HepG2 (cell line): ENCODE results near the gene NREP. TPM values are rescaled to one million over a fixed set of nuclear protein-coding genes. Genes with fewer than 3 reads are reported as not detected.

Source experiments
- ATAC-seq: fragments of 200-7000 bp; cut with Tn5 transposase; 3 replicates; pipeline ENCODE4 v1.9.1; 2020; ENCODE audit warnings: mild to moderate bottlenecking, moderate library complexity
- BruUV-seq: library from RNA; stranded (reverse); fragments of 400-500 nt; replicated peaks from 2 replicates; lab custom pipeline; 2021; lab: Mats Ljungman, UMichigan
- CTCF ChIA-PET: fragments of 300-600 bp; formaldehyde crosslinking; extraction: SDS; loops from one replicate; lab custom pipeline; 2021; ENCODE audit warnings: low total read pairs, inconsistent platforms, low intra/inter-chr PET ratio; lab: Yijun Ruan, JAX
- POLR2A ChIA-PET: fragments of 350-600 bp; sonication (Branson Sonifier 250); formaldehyde crosslinking; loops from one replicate; lab custom pipeline; 2020; ENCODE audit warnings: antibody characterized with exemption, inconsistent platforms; lab: Yijun Ruan, JAX
- DNase-seq: peaks from one replicate; pipeline ENCODE4 v3.0.0-alpha.2; 2015; ENCODE audit warnings: low spot score
- FAIRE-seq: peaks from 3 replicates; lab custom pipeline; 2011; peaks lifted over from hg19 to GRCh38; lab: Jason Lieb, UNC
- H2AFZ ChIP-seq: one replicate; pipeline ENCODE4 v1.6.1; 2011; ENCODE audit warnings: low read length, inconsistent platforms
- H3K27ac ChIP-seq: fragments of 300-600 bp; 3 replicates; pipeline ENCODE4 v1.8.0; 2011; ENCODE audit warnings: mixed run types, mild to moderate bottlenecking, mixed read lengths, low read length, inconsistent platforms; ENCODE audit not compliant: insufficient read depth; ENCODE audit errors: extremely low read length
- H3K27me3 ChIP-seq, 2 experiments: fragments of 200-600 bp in 1 of 2; 2 replicates in 1 of 2; 3 replicates in 1 of 2; pipeline versions ENCODE4 v1.6.0 to v1.8.0; 2011; ENCODE audit warnings: low read length in 2 of 2, mild to moderate bottlenecking in 2 of 2, moderate library complexity in 2 of 2, inconsistent platforms in 1 of 2; ENCODE audit not compliant: insufficient read depth in 2 of 2, control insufficient read depth in 1 of 2
- H3K36me3 ChIP-seq, 2 experiments: fragments of 200-600 bp in 1 of 2; replicated peaks in 1 of 2; 2 replicates in 1 of 2; 3 replicates in 1 of 2; pipeline versions ENCODE4 v1.5.1 to v1.8.0; 2011; ENCODE audit warnings: low read length in 2 of 2, inconsistent platforms in 1 of 2; ENCODE audit not compliant: insufficient read depth in 2 of 2, control insufficient read depth in 1 of 2
- H3K4me1 ChIP-seq: 2 replicates; pipeline ENCODE4 v1.5.1; 2012; ENCODE audit warnings: low read length, inconsistent platforms; ENCODE audit not compliant: insufficient read depth
- H3K4me2 ChIP-seq: 2 replicates; pipeline ENCODE4 v1.6.0; 2011; ENCODE audit warnings: low read depth, low read length, inconsistent platforms
- H3K4me3 ChIP-seq, 3 experiments: fragments of 200-600 bp in 1 of 3; sonication (generic), shearing (Covaris generic) in 1 of 3; replicated peaks in 1 of 3; 2 replicates each; pipeline ENCODE4 v1.5.1; 2011 to 2016; ENCODE audit warnings: low read length in 3 of 3, inconsistent platforms in 2 of 3, low read depth in 2 of 3, mild to moderate bottlenecking in 2 of 3, control low read depth in 1 of 3, mixed read lengths in 1 of 3; ENCODE audit not compliant: insufficient read depth in 1 of 3
- H3K79me2 ChIP-seq: one replicate; pipeline ENCODE4 v1.6.1; 2011; ENCODE audit warnings: low read length, inconsistent platforms; ENCODE audit not compliant: insufficient read depth
- H3K9ac ChIP-seq: 2 replicates; pipeline ENCODE4 v1.6.0; 2011; ENCODE audit warnings: mild to moderate bottlenecking, low read depth, low read length, inconsistent platforms; ENCODE audit not compliant: insufficient read depth
- H3K9me3 ChIP-seq: 2 replicates; pipeline ENCODE4 v1.5.1; 2012; ENCODE audit warnings: mild to moderate bottlenecking, low read length
- H4K20me1 ChIP-seq: 2 replicates; pipeline ENCODE4 v1.6.0; 2011; ENCODE audit warnings: inconsistent platforms, mild to moderate bottlenecking, low read length, moderate library complexity; ENCODE audit not compliant: insufficient read depth
- CEBPG ChIP-seq: IDR thresholded peaks from 2 replicates; pipeline ENCODE4 v1.6.1; 2016
- CTCF ChIP-seq: sonication (generic); formaldehyde crosslinking; IDR thresholded peaks from 2 replicates; pipeline ENCODE4 v1.5.0; 2020; ENCODE audit warnings: mild to moderate bottlenecking, missing genetic modification reagents, moderate library complexity
- DR1 ChIP-seq: sonication (generic); formaldehyde crosslinking; IDR thresholded peaks from 2 replicates; pipeline ENCODE4 v1.8.0; 2021; ENCODE audit warnings: mild to moderate bottlenecking, missing genetic modification reagents, inconsistent platforms
- ETV6 ChIP-seq: sonication (generic); formaldehyde crosslinking; conservative IDR thresholded peaks from 2 replicates; pipeline ENCODE4 v1.4.0; 2020; ENCODE audit warnings: missing genetic modification reagents
- FOXM1 ChIP-seq: sonication (generic); formaldehyde crosslinking; IDR thresholded peaks from 2 replicates; pipeline ENCODE4 v1.5.0; 2020; ENCODE audit warnings: missing genetic modification reagents
- GABPA ChIP-seq, 2 experiments: IDR thresholded peaks; 2 replicates each; pipeline ENCODE4 v1.6.1; 2011 to 2016; ENCODE audit warnings: low read depth in 2 of 2, low read length in 1 of 2, missing biosample characterization in 1 of 2, missing genetic modification characterization in 1 of 2
- MIXL1 ChIP-seq: IDR thresholded peaks from 2 replicates; pipeline ENCODE4 v1.6.1; 2016
- MXD3 ChIP-seq: IDR thresholded peaks from 2 replicates; pipeline ENCODE4 v1.6.1; 2016; ENCODE audit warnings: mild to moderate bottlenecking, missing biosample characterization, missing genetic modification reagents
- NFKBIZ ChIP-seq: IDR thresholded peaks from 2 replicates; pipeline ENCODE4 v1.6.1; 2018; ENCODE audit warnings: missing genetic modification reagents, missing compliant biosample characterization
- NR2F6 ChIP-seq, 2 experiments: IDR thresholded peaks; 2 replicates each; pipeline ENCODE4 v1.6.1; 2016; ENCODE audit warnings: antibody characterized with exemption in 1 of 2, mild to moderate bottlenecking in 1 of 2
- PAWR ChIP-seq: sonication (generic); formaldehyde crosslinking; IDR thresholded peaks from 2 replicates; pipeline ENCODE4 v1.4.0; 2020; ENCODE audit warnings: missing genetic modification reagents, mild to moderate bottlenecking, borderline replicate concordance
- PPARG ChIP-seq: conservative IDR thresholded peaks from 2 replicates; pipeline ENCODE4 v1.6.1; 2016; ENCODE audit warnings: missing biosample characterization, missing genetic modification reagents
- PTBP1 ChIP-seq: fragments of 200-400 bp; formaldehyde crosslinking; IDR thresholded peaks from 2 replicates; pipeline ENCODE4 v1.6.1; 2018; ENCODE audit warnings: low read length, low read depth; ENCODE audit not compliant: poor library complexity, severe bottlenecking
- RAD21 ChIP-seq: fragments of 450-650 bp; formaldehyde crosslinking; IDR thresholded peaks from 2 replicates; pipeline ENCODE4 v1.5.0; 2020; ENCODE audit warnings: mild to moderate bottlenecking
- STAG1 ChIP-seq: sonication (generic); formaldehyde crosslinking; IDR thresholded peaks from 2 replicates; pipeline ENCODE4 v1.4.0; 2020; ENCODE audit warnings: missing genetic modification reagents
- THRA ChIP-seq: sonication (generic); formaldehyde crosslinking; IDR thresholded peaks from 2 replicates; pipeline ENCODE4 v1.4.0; 2020; ENCODE audit warnings: missing genetic modification reagents, borderline replicate concordance
- ZBTB44 ChIP-seq: sonication (generic); formaldehyde crosslinking; IDR thresholded peaks from 2 replicates; pipeline ENCODE4 v1.4.0; 2020; ENCODE audit warnings: missing genetic modification reagents
- ZFP36L2 ChIP-seq: sonication (generic); formaldehyde crosslinking; IDR thresholded peaks from 2 replicates; pipeline ENCODE4 v1.4.0; 2020; ENCODE audit warnings: missing genetic modification reagents
- ZFY ChIP-seq: sonication (generic); formaldehyde crosslinking; IDR thresholded peaks from 2 replicates; pipeline ENCODE4 v1.4.0; 2020; ENCODE audit warnings: missing genetic modification reagents
- ZNF350 ChIP-seq: sonication (generic); formaldehyde crosslinking; IDR thresholded peaks from 2 replicates; pipeline ENCODE4 v1.4.0; 2020; ENCODE audit warnings: mild to moderate bottlenecking, low read depth, missing genetic modification reagents, borderline replicate concordance
- ZNF709 ChIP-seq: sonication (generic); formaldehyde crosslinking; IDR thresholded peaks from 2 replicates; pipeline ENCODE4 v1.5.0; 2020; ENCODE audit warnings: mild to moderate bottlenecking, missing genetic modification reagents
- WGBS: methylation state at CpG from one replicate; pipeline ENCODE4 v1.1.6; 2017; ENCODE audit warnings: low lambda C conversion rate; 5-methylcytosine and 5-hydroxymethylcytosine counted together
- in situ Hi-C: cut with HindIII; loops from 2 replicates; pipeline ENCODE4 v1.10.0; 2017; ENCODE audit warnings: low pct_unique_long_range_greater_than_20kb; ENCODE audit not compliant: extremely low pct_ligation_motif_present
- intact Hi-C: fragments of 100-400 bp; cut with micrococcal nuclease; formaldehyde crosslinking; loops from one replicate; pipeline ENCODE4 v1.10.0; 2022; ENCODE audit not compliant: unreplicated experiment
- polyA plus RNA-seq, 8 experiments: library from polyadenylated mRNA; depleted of rRNA in 3 of 8; stranded (reverse) in 7 of 8; unstranded in 1 of 8; fragments of >200 nt; fragmentation: Illumina TruSeq in 4 of 8; extraction: Trizol in 4 of 8; gene quantifications; 2 replicates each; pipeline versions ENCODE4 v1.2.1 to v1.2.3, GENCODE V29; 2011 to 2016; ENCODE audit warnings: low read depth in 4 of 8, missing spikeins in 1 of 8, mixed read lengths in 1 of 8; ENCODE audit not compliant: insufficient read depth in 1 of 8
- total RNA-seq, 5 experiments: library from RNA; depleted of rRNA; stranded (reverse); fragments of >200 nt; fragmentation: Illumina TruSeq; extraction: Trizol; gene quantifications; 2 replicates each; pipeline ENCODE4 v1.2.3, GENCODE V29; 2016; ENCODE audit warnings: low read depth in 1 of 5

Gene NREP
- total and polyA plus RNA-seq, 2 of the 13 experiments (the other 11 are each of a cell fraction or from before 2014, with no cell fraction given) = 40.5 to 102 TPM

- Histone ChIP-seq H2AFZ (no peak overlapping the region), H3K79me2 (no peaks in the 10 kb centered on the region), H4K20me1 (no peaks in the 10 kb centered on the region), H3K9ac (no peak overlapping the region), H3K4me1 (peaks cover 13% of the 10 kb centered on the region), H3K27ac (no peak overlapping the region), H3K9me3 (no peaks in the 10 kb centered on the region), H3K4me3 (no peak overlapping the region), H3K4me2 (no peak overlapping the region), H3K27me3 (no peaks in the 10 kb centered on the region), H3K36me3 (no peaks in the 10 kb centered on the region)
- POLR2A ChIA-PET = interaction anchor here (0.7 kb wide), 1 partner anchor 475 kb away, joined by 3 read pairs; no protein-coding TSS in a partner anchor
- FAIRE-seq (peak; percentile 42), DNase-seq (peak; percentile 63), ATAC-seq (peak; percentile 95)
- BruUV-seq = no TSS peak
- whole genome bisulfite sequencing = 2% methylated on average over 3 of the region's 3 CpGs
- intact Hi-C loops = loop anchor here (1.0 to 10.0 kb wide), 2 partner anchors 129 to 461 kb away; no protein-coding TSS in a partner anchor
- CTCF ChIA-PET = interaction anchor here (0.5 to 1.1 kb wide), 3 partner anchors 135 to 461 kb away, joined by 3 to 6 read pairs (median 3); no protein-coding TSS in a partner anchor
- in situ Hi-C loops = loop anchor here (5.0 kb wide), 1 partner anchor 456 kb away; no protein-coding TSS in a partner anchor
- TF ChIP-seq MIXL1 = 0 out of 2 replicates have a peak, but pooled peaks have one; percentile 26
- TF ChIP-seq CEBPG = no peak
- TF ChIP-seq PPARG (CRISPR knock-in tag) = no peak
- TF ChIP-seq RAD21 (CRISPR knock-in tag) = peak; percentile 78
- TF ChIP-seq DR1 (CRISPR knock-in tag) = no peak
- TF ChIP-seq ZNF709 (CRISPR knock-in tag) = no peak
- TF ChIP-seq CTCF (CRISPR knock-in tag) = peak; percentile 82
- TF ChIP-seq ZFY (CRISPR knock-in tag) = no peak
- TF ChIP-seq MXD3 (CRISPR knock-in tag) = no peak
- TF ChIP-seq GABPA (IDR thresholded peaks at IDR 0.05; ENCODE audit: low read depth, low read length) = no peak
- no peak for TF ChIP-seq GABPA (CRISPR knock-in tag; IDR thresholded peaks at IDR 0.05; ENCODE audit: low read depth)
- no peak for TF ChIP-seq ZNF350 (CRISPR knock-in tag)
- TF ChIP-seq ETV6 (CRISPR knock-in tag) = no peak
- TF ChIP-seq NFKBIZ = no peak
- TF ChIP-seq NR2F6 (IDR thresholded peaks at IDR 0.05) = no peak
- no peak for TF ChIP-seq NR2F6 (CRISPR knock-in tag; IDR thresholded peaks at IDR 0.05)
- TF ChIP-seq FOXM1 (CRISPR knock-in tag) = no peak
- peak; percentile 89 for TF ChIP-seq STAG1 (CRISPR knock-in tag)
- no peak for TF ChIP-seq PTBP1
- 0 out of 2 replicates have a peak, but pooled peaks have one; percentile 11 for TF ChIP-seq THRA (CRISPR knock-in tag)
- TF ChIP-seq PAWR (CRISPR knock-in tag) = no peak
- TF ChIP-seq ZBTB44 (CRISPR knock-in tag) = no peak
- no peak for TF ChIP-seq ZFP36L2 (CRISPR knock-in tag)
Measured at GRCh38 chr5:111685969-111686368, 71.0 kb downstream of the NREP start.
